Activated T-helper 1 cell treated with anti-CD3 and anti-CD28 coated beads, Interleukin-12 subunit alpha, Interleukin-12 subunit beta, Interleukin-2, Interleukin-4 antibody, amounts not matched to agents 30 ng/mL and 10 ng/mL and 1 ng/mL, durations not matched to agents 14 hours and 24 hours and 36 hours (primary cell): ENCODE measurements around the gene LYSMD4. TPM values are rescaled to one million over a fixed set of nuclear protein-coding genes. Genes with fewer than 3 reads are reported as not detected.

ENCODE experiments used
- DNase-seq: peaks from one replicate; pipeline ENCODE4 v3.0.0; 2021; ENCODE audit warnings: low spot score
- H3K27ac Mint-ChIP-seq: one replicate; pipeline ENCODE4 v1.8.0; 2021; ENCODE audit warnings: mild to moderate bottlenecking, mixed read lengths
- H3K27me3 Mint-ChIP-seq: one replicate; pipeline ENCODE4 v1.8.0; 2022; ENCODE audit warnings: mild to moderate bottlenecking, moderate library complexity, mixed read lengths; ENCODE audit not compliant: insufficient read depth
- H3K36me3 Mint-ChIP-seq: one replicate; pipeline ENCODE4 v1.8.0; 2021; ENCODE audit warnings: low read depth, mixed read lengths
- H3K4me1 Mint-ChIP-seq: one replicate; pipeline ENCODE4 v1.8.0; 2021; ENCODE audit warnings: low read depth, mixed read lengths
- H3K4me3 Mint-ChIP-seq: one replicate; pipeline ENCODE4 v1.8.0; 2021; ENCODE audit warnings: mild to moderate bottlenecking, moderate library complexity, mixed read lengths
- H3K9me3 Mint-ChIP-seq: one replicate; pipeline ENCODE4 v1.8.0; 2021; ENCODE audit warnings: mixed read lengths
- intact Hi-C: fragments of 100-400 bp; cut with micrococcal nuclease; formaldehyde crosslinking; loops from one replicate; pipeline ENCODE4 v1.15.1; 2024
- total RNA-seq: library from RNA; stranded (reverse); gene quantifications from 2 replicates; pipeline ENCODE4 v1.2.3, GENCODE V29; 2022

The LYSMD4 gene
- total RNA-seq, 1 donor from 2014 or later: 10.3 TPM

- no peak overlapping the region for H3K4me3 Mint-ChIP-seq
- H3K27ac Mint-ChIP-seq: no peak overlapping the region
- H3K4me1 Mint-ChIP-seq: peaks cover 24% of the 10 kb centered on the region
- H3K9me3 Mint-ChIP-seq: peaks cover 26% of the 10 kb centered on the region
- H3K27me3 Mint-ChIP-seq: no peaks in the 10 kb centered on the region
- peaks cover 46% of the 10 kb centered on the region for H3K36me3 Mint-ChIP-seq
- no peak for DNase-seq
- intact Hi-C loops: no loop called here
Measured at GRCh38 chr15:99682455-99682854, 50.8 kb downstream of the LYSMD4 start.

DNA sequence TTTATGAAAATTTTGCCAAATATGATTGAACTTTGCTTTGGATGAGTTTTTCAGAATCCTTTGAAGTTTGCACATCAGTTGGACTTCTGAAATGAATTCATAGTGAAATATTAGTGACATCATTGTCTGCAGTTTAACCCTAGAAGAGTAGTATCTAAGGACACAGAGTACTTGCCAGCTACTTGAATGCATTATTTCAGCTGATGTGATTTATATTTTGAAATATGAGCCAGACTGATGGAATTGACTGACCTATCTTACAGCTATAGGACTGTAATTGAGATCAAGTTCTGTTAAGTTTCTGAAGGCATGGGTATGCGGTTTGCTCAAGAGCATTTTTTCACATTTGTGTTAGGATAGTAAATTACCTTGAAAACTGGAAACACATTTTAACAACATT lies 51.2 kb downstream of the LYSMD4 start:
- Mint-ChIP-seq H3K4me3 (no peak overlapping the region), H3K27ac (no peak overlapping the region), H3K4me1 (peaks cover 27% of the 10 kb centered on the region), H3K27me3 (no peaks in the 10 kb centered on the region), H3K36me3 (peaks cover 51% of the 10 kb centered on the region), H3K9me3 (peaks cover 26% of the 10 kb centered on the region)
- intact Hi-C loops: no loop called here
- no peak for DNase-seq

- H3K9me3 Mint-ChIP-seq: peaks cover 13% of the 10 kb centered on the region
- intact Hi-C loops: no loop called here
- peaks cover 27% of the 10 kb centered on the region for H3K4me1 Mint-ChIP-seq
- H3K4me3 Mint-ChIP-seq: no peak overlapping the region
- no peak overlapping the region for H3K27ac Mint-ChIP-seq
- DNase-seq: no peak
- H3K36me3 Mint-ChIP-seq: peaks cover 44% of the 10 kb centered on the region
- no peaks in the 10 kb centered on the region for H3K27me3 Mint-ChIP-seq
Measured at GRCh38 chr15:99680276-99680675, 53.0 kb downstream of the LYSMD4 start.

DNA sequence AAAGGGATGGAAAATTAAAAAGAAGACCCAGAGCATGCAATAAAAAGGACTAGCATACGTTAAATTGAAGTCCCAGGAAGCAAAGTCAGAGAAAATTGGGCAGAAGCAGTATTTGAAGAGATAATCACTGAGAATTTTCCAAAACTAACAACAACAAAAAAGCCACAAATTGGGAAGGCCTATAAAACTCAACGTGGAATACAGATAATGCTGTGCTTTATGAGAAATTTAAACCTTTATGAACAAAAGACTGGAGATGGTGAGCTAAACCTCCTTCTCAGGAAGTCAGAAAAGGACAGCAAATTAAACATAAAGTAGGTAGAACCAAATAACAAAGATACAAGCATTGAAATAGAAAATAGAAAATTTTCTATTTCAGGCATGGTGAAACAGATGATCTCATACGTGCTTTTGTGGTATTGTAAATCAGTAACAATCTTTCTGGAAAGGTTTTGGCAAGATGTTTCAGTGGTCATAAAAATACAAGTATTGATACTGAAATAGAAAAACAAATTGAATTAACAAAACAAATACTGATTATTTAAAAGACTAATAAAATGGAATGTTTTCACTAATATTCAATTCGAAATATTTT lies 55.6 kb downstream of the LYSMD4 start:
- Mint-ChIP-seq H3K4me1 (peaks cover 15% of the 10 kb centered on the region), H3K27ac (no peak overlapping the region), H3K36me3 (peaks cover 33% of the 10 kb centered on the region), H3K4me3 (no peak overlapping the region), H3K9me3 (no peaks in the 10 kb centered on the region), H3K27me3 (no peaks in the 10 kb centered on the region)
- DNase-seq: no peak
- intact Hi-C loops: no loop called here

Other genes with a start within 250 kb of the LYSMD4 start
- 27.4 and 30.2 TPM in 2 replicates for gene MEF2A, start 167.5 kb downstream of the LYSMD4 start, total RNA-seq